Stimulated activated naive CD8-positive, alpha-beta T cell treated with anti-CD3 and anti-CD28 coated beads, Interleukin-15, amount 100 ng/mL, for 72 hours (primary cell): Measurements from ENCODE around the gene USP34.
"Not testable (repeated sequence)": the region's sequence is repeated elsewhere in the genome, so short reads cannot be mapped to it uniquely, and the experiment has no call there.

ENCODE experiments used
- ATAC-seq: fragments of 150-1000 bp; cut with Tn5 transposase; 2 replicates; pipeline ENCODE4 v1.10.0; 2021; ENCODE audit warnings: mild to moderate bottlenecking, moderate library complexity
- DNase-seq, 2 donors: peaks; one replicate each; pipeline ENCODE4 v3.0.0; 2021 to 2022
- H3K27ac Mint-ChIP-seq, 2 donors: one replicate each; pipeline ENCODE4 v1.8.0; 2022; ENCODE audit warnings: mild to moderate bottlenecking in 2 of 2, mixed read lengths in 2 of 2, moderate library complexity in 2 of 2
- H3K27me3 Mint-ChIP-seq: one replicate; pipeline ENCODE4 v1.8.0; 2022; ENCODE audit warnings: mixed read lengths
- H3K4me1 Mint-ChIP-seq: one replicate; pipeline ENCODE4 v1.8.0; 2022; ENCODE audit warnings: mild to moderate bottlenecking, mixed read lengths
- H3K4me3 Mint-ChIP-seq, 2 donors: one replicate each; pipeline ENCODE4 v1.8.0; 2022; ENCODE audit warnings: mild to moderate bottlenecking in 2 of 2, mixed read lengths in 2 of 2, moderate library complexity in 1 of 2
- H3K9me3 Mint-ChIP-seq, 2 donors: one replicate each; pipeline ENCODE4 v1.8.0; 2022; ENCODE audit warnings: mixed read lengths in 2 of 2

USP34 gene

DNA sequence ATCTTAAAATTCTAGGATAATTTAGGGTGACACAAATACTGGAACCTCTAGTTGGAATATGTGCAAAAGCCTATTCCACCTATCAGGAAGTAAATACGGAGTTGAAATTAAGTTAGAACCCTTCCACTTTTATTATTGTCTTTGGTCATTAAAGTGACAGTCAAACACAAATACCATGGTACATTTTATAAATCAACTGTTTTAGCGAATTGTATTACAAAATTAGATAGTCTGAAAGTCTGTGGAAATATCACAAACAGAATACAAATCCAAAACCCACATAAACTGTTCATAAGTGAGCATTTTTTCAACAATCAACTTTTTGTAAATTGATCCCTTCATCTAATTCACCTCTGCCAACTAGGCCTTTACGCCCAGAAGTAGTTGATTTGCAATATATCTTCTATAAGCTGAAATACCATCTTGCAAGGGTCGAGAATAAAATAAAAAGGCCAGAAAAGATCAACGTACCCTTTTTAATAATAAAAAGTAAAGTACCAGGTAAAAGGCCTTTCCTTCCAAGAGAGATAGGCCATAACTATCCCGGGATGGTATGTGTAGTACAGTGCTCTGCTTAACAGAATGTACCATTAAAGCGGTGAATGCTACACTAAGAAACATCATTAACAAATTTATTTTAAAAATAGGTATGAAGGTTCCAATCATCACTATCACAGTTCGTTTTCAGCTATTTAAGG is 1.3 kb downstream of the USP34 start:
- no peaks in the 10 kb centered on the region for H3K9me3 Mint-ChIP-seq
- DNase-seq (no peak), ATAC-seq (no peak)
- no peaks in the 10 kb centered on the region for H3K27me3 Mint-ChIP-seq
- H3K4me1 Mint-ChIP-seq, result peaks cover 38% of the 10 kb centered on the region
- H3K4me3 Mint-ChIP-seq, result peak overlapping the region; percentile 91 to 95
- peak overlapping the region; percentile 98 to 99 for H3K27ac Mint-ChIP-seq

DNA sequence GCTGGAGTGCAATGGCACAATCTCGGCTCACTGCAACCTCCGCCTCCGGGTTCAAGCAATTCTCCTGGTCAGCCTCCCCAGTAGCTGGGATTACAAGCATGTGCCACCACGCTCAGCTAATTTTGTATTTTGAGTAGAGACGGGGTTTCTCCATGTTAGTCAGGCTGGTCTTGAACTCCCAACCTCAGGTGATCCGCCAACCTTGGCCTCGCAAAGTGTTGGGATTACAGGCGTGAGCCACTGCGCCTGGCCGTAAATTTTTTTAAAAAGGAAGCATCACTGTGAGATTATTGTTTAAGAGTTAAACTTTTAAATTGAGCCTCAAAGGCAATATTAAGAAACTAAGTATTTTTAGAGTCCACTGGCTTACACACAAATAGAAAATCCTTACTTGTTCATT is 2.7 kb downstream of the USP34 start:
- H3K4me1 Mint-ChIP-seq, result peaks cover 47% of the 10 kb centered on the region
- DNase-seq, H3K27me3 Mint-ChIP-seq, H3K9me3 Mint-ChIP-seq, ATAC-seq, H3K4me3 Mint-ChIP-seq, H3K27ac Mint-ChIP-seq: not testable (repeated sequence)

DNA sequence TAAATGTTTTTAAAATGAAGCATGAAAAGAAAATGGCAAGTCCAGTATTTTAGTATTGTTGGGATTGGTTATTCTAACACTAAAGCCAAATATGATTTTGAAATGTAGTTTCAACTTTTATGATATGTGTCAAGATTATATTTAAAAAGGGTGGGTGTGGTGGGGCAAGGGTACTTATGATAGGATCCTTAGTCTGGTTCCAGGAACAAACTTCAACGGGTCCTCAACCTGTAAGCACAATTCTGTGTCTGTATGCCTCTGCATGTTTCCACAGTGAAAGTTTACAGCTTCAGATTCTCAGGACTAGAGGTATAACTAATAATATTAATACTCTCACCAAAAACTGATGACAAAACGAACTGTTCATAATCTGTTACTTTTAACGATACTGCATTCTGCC is 5.8 kb downstream of the USP34 start:
- no peak overlapping the region for H3K27ac Mint-ChIP-seq
- DNase-seq (no peak), ATAC-seq (no peak)
- H3K4me1 Mint-ChIP-seq, result peaks cover 43% of the 10 kb centered on the region
- H3K27me3 Mint-ChIP-seq, result no peaks in the 10 kb centered on the region
- no peak overlapping the region for H3K4me3 Mint-ChIP-seq
- no peaks in the 10 kb centered on the region for H3K9me3 Mint-ChIP-seq

- Mint-ChIP-seq H3K27ac (no peak overlapping the region), H3K9me3 (no peaks in the 10 kb centered on the region), H3K4me3 (no peak overlapping the region), H3K4me1 (peaks cover 37% of the 10 kb centered on the region), H3K27me3 (no peaks in the 10 kb centered on the region)
- ATAC-seq, result no peak
- DNase-seq, result no peak
Measured at GRCh38 chr2:61463769-61464475, 7.0 kb downstream of the USP34 start.

GRCh38 chr2:61461404-61461803 is 9.5 kb downstream of the USP34 start:
- Mint-ChIP-seq H3K4me1 (peaks cover 49% of the 10 kb centered on the region), H3K4me3 (no peak overlapping the region), H3K27me3 (no peaks in the 10 kb centered on the region), H3K27ac (no peak overlapping the region), H3K9me3 (no peaks in the 10 kb centered on the region)
- no peak for DNase-seq
- no peak for ATAC-seq

- ATAC-seq, result no peak
- Mint-ChIP-seq H3K4me3 (no peak overlapping the region), H3K4me1 (peaks cover 53% of the 10 kb centered on the region), H3K27me3 (no peaks in the 10 kb centered on the region), H3K9me3 (no peaks in the 10 kb centered on the region), H3K27ac (peak overlapping the region in 1 of 2 donors; percentile 27)
- DNase-seq, result no peak
Measured at GRCh38 chr2:61460163-61460562, 10.7 kb downstream of the USP34 start.

- peak overlapping the region in 1 of 2 donors; percentile 59 for H3K27ac Mint-ChIP-seq
Measured at GRCh38 chr2:61456746-61457420, 14.0 kb downstream of the USP34 start.

DNA sequence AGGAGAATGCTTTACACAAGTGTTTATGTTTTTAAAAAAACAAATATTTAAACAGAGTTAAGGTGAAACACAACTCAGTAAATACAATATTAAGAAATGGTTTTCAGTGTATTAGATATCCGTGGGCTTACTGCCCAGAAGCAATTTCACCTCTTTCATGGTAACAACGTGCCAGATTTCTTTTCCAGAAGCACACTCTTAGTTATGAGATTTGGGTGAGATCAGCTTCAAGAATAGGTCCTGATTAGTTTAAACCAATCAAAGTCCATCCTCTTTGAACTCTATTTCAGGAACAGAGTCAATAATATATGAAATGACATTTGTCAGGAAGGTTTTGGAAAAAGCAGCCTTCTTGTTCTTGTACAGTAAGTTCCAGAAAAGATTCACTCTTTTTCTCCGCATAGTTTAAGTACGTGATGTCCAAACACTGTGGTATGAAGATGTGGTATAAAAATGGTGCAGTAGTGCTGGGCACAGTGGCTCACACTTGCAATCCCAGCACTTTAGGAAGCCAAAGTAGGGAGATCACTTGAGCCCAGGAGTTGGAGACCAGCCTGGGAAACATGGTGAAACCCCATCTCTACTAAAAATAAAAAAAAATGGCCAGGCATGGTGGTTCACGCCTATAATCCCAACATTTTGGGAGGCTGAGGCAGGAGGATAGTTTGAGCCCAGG is 14.7 kb downstream of the USP34 start:
- Mint-ChIP-seq H3K9me3 (no peaks in the 10 kb centered on the region), H3K4me1 (peaks cover 40% of the 10 kb centered on the region), H3K27me3 (no peaks in the 10 kb centered on the region), H3K4me3 (no peak overlapping the region), H3K27ac (peak overlapping the region in 1 of 2 donors; percentile 59)
- DNase-seq, result no peak
- no peak for ATAC-seq

More at GRCh38 chr2:61456746-61457420, 14.0 kb downstream of the USP34 start:
- ATAC-seq (no peak), DNase-seq (no peak)
- no peak overlapping the region for H3K4me3 Mint-ChIP-seq
- H3K4me1 Mint-ChIP-seq, result peaks cover 40% of the 10 kb centered on the region
- H3K27me3 Mint-ChIP-seq, result no peaks in the 10 kb centered on the region
- no peaks in the 10 kb centered on the region for H3K9me3 Mint-ChIP-seq

DNA sequence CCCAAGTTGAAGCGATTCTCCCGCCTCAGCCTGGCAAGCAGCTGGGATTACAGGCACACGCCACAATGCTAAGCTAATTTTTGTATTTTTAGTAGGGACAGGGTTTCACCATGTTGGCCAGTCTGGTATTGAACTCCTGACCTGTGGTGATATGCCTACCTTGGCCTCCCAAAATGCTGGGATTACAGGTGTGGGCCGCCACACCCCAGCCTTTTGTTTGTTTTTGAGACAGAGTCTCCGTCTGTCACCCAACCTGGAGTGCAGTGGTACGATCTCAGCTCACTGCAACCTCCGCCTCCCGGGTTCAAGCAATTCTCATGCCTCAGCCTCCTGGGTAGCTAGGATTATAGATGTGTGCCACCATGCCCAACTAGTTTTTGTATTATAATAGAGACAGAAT is 15.9 kb downstream of the USP34 start:
- peaks cover 41% of the 10 kb centered on the region for H3K4me1 Mint-ChIP-seq
- not testable (repeated sequence) for ATAC-seq, H3K27me3 Mint-ChIP-seq, DNase-seq, H3K9me3 Mint-ChIP-seq, H3K4me3 Mint-ChIP-seq, H3K27ac Mint-ChIP-seq

DNA sequence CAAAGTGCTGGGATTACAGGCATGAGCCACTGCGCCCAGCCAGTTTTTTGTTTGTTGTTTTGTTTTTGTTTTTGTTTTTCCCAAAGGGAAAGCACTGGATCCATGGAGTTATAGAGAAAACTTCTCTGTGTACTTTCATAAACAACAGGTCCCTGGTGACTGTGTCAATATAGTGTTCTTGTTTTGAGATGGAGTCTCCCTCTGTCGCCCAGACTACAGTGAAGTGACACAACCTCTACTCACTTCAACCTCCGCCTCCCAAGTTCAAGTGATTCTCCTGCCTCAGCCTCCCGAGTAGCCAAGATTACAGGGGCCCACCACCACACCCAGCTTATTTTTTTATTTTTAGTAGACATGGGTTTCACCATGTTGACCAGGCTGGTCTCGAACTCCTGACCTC is 16.5 kb downstream of the USP34 start:
- Mint-ChIP-seq H3K4me1 (peaks cover 42% of the 10 kb centered on the region), H3K9me3 (no peaks in the 10 kb centered on the region), H3K27ac (peak overlapping the region in 1 of 2 donors; percentile 54), H3K4me3 (no peak overlapping the region), H3K27me3 (no peaks in the 10 kb centered on the region)
- DNase-seq (no peak), ATAC-seq (no peak)

- Mint-ChIP-seq H3K27ac (no peak overlapping the region), H3K27me3 (no peaks in the 10 kb centered on the region), H3K9me3 (no peaks in the 10 kb centered on the region), H3K4me3 (no peak overlapping the region), H3K4me1 (peaks cover 31% of the 10 kb centered on the region)
- ATAC-seq (no peak), DNase-seq (no peak)
Measured at GRCh38 chr2:61452392-61452791, 18.5 kb downstream of the USP34 start.

GRCh38 chr2:61451178-61451577 is 19.7 kb downstream of the USP34 start:
- DNase-seq, result no peak
- Mint-ChIP-seq H3K9me3 (no peaks in the 10 kb centered on the region), H3K4me1 (peaks cover 19% of the 10 kb centered on the region), H3K4me3 (no peak overlapping the region), H3K27me3 (no peaks in the 10 kb centered on the region), H3K27ac (peak overlapping the region in 1 of 2 donors; percentile 91)
- no peak for ATAC-seq

DNA sequence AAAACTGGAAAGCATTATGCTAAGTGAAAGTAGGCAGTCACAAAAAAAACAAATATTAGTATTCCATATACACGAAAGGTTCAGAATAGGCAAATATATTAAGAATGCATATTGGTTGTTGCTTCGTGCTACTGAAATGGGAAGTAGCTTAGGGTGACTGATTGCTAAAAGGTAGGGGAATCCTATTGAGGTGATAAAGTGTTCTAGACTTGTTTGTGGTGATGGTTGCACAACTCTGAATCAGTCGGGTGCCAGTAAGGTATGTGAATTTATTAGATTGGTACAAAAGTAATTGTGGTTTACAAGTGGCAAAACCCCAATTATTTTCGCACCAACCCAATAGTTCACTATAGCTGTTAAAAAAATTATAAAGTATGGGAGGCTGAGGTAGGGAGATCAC is 20.7 kb downstream of the USP34 start:
- H3K4me1 Mint-ChIP-seq, result peaks cover 13% of the 10 kb centered on the region
- DNase-seq (no peak), ATAC-seq (peak; percentile 52)
- H3K27ac Mint-ChIP-seq, result no peak overlapping the region
- H3K27me3 Mint-ChIP-seq, result no peaks in the 10 kb centered on the region
- H3K4me3 Mint-ChIP-seq, result no peak overlapping the region
- H3K9me3 Mint-ChIP-seq, result no peaks in the 10 kb centered on the region

- Mint-ChIP-seq H3K27me3 (no peaks in the 10 kb centered on the region), H3K4me3 (no peak overlapping the region), H3K9me3 (no peaks in the 10 kb centered on the region), H3K27ac (no peak overlapping the region), H3K4me1 (peaks cover 33% of the 10 kb centered on the region)
- DNase-seq (no peak), ATAC-seq (no peak)
Measured at GRCh38 chr2:61448229-61448628, 22.7 kb downstream of the USP34 start.

DNA sequence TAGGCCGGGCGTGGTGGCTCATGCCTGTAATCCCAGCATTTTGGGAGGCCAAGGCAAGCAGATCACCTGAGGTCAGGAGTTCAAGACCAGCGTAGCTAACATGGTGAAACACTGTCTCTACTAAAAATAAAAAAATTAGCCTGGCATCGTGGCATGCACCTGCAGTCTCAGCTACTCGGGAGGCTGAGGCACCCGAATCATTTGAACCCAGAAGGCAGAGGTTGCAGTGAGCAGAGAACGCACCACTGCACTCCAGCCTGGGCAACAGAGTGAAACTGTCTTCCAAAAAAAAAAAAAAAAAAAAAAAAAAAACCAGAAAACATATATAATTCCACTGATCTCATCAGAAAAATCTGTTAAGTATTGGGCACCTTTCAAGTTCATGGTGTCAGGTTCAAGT is 23.9 kb downstream of the USP34 start:
- peaks cover 45% of the 10 kb centered on the region for H3K4me1 Mint-ChIP-seq
- not testable (repeated sequence) for DNase-seq, H3K27ac Mint-ChIP-seq, ATAC-seq, H3K27me3 Mint-ChIP-seq, H3K4me3 Mint-ChIP-seq, H3K9me3 Mint-ChIP-seq
